Tongue (tissue), 2 donors: Measurements from ENCODE around the gene ZDHHC9. TPM values are rescaled to one million over a fixed set of nuclear protein-coding genes. Genes with fewer than 3 reads are reported as not detected.
"Not testable (repeated sequence)": the region's sequence is repeated elsewhere in the genome, so short reads cannot be mapped to it uniquely, and the experiment has no call there.

Source experiments
- DNase-seq: peaks from one replicate; pipeline ENCODE4 v3.0.0-alpha.2; 2015
- total RNA-seq: library from RNA; depleted of rRNA; stranded (reverse); fragments of >200 nt; gene quantifications from one replicate; pipeline ENCODE4 v1.2.3, GENCODE V29; 2014

Gene ZDHHC9
- total RNA-seq = 15.0 TPM

DNA sequence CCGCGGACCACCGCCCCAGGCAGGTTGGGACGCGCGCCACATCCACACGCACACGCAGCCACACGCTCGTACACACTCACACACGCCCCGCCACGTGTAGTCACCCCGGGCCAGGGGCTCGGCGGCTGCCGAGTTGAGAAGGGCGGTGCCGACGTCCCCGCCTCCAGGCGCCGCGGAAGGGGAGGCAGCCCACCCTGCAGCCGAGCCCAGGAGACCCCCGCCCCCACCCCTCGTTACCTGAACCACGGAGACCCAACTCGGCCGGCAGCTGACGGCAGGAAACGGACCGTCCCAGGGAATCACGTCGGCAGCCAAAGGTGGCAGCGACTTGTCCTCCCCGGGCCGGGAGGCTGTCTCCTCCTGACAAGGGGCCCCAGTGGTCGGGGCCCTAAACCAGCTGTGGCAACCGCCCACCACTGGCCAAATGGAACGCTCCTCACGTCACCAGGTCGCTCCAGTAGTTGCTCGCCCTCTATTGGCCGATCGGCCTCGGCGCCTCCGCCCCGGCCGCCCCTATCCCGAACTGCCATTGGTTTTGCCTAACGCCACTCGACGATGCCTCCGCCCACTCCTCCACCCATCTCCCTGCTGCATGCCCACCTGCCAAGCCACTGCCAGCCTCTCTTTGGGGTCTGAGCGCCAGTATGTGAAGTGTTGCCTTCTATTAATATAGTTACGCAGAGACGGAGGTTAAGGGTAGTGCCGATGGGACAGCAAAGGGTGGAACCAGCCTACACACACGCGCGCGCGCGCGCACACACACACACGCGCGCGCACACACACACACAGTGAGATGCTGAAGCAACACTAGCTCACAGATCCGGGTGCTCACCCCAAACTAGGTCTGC, at the start of gene ZDHHC9:
ZDHHC9 (minus strand) TSS at position 428 of the 848 bp plus-strand sequence. CDS start 1,941 bp downstream, outside the sequence.
- peak; percentile 94 for DNase-seq

DNA sequence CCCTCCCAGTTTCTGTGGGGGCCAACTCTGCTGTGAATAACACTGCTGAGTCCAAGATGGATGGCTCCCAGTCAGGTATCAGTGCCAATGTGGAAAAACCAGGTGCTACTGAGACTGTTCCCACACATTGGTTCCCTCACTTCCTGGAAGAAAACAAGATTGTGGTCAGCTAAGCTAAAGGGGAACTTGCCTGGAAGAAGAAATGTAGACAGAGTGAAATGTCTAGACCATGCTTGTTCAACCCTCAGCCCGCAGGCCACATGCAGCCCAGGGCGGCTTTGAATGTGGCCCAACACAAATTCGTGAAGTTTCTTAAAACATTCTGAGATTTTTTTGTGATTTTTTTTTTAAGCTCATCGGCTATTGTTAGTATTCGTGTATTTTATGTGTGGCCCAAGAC, 33.7 kb upstream of the ZDHHC9 start:
- no peak for DNase-seq

DNA sequence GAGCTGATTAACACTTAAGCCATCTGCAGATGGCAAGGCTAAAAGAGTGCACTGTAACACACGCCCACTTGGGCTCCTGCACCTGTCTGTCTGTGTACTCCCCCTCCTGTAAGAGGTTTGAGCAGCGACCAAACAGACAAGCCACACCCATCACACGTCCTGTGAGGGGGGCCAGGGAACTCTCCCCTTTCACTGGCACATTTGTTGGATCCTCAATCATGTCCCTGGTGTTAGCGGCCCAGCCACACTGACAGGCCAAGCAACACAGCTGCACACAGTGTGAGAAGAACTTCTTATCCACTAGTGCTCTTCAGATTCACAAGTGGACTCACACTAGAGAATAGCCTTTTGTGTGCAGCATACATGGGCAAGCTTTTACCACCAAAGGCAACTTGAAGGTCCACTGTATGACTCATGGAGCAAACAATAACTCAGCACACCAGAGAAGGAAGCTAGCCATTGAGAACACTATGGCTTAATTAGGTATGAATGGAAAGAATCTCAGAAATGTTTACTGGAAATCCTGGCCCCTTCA, 33.2 kb upstream of the ZDHHC9 start:
- peak; percentile 54 for DNase-seq

DNA sequence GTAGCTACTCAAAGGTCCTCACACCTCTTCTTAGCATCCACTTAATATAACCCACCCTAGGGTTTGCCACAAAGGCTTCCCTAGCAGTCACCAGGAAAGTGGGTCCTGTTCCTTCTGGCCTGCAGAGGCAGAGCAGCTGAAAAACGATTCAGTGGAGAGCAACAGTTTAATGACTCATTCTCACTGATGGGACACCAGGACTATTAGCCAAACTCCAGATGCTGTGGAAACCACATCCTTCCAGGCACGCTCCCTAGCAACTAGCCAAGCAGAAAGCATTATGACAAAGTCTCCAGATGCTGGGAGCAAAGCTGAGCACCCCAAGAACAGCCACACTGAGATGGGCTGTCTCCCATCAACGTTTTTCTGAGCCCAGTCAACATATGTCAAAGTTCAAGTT, 32.0 kb upstream of the ZDHHC9 start:
- no peak for DNase-seq

DNA sequence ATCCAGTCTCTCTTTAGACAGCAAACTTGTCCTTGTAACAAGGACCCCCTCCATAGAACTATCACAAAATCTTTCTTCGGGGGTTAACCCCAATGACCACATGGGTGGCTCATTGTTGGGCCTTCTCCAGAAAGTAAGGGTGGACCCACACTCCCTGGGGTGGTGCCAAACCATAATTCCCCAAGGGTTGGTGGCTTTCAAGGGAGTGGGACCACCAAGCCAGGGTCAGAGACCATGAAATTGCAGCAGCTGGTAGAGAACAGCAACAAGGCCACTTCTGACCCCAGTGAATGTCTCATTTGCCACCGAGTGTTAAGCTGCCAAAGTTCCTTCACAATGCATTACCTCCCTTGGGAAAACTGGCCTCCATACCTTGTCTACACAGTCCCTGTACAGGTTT, 28.8 kb upstream of the ZDHHC9 start:
- DNase-seq = no peak

DNA sequence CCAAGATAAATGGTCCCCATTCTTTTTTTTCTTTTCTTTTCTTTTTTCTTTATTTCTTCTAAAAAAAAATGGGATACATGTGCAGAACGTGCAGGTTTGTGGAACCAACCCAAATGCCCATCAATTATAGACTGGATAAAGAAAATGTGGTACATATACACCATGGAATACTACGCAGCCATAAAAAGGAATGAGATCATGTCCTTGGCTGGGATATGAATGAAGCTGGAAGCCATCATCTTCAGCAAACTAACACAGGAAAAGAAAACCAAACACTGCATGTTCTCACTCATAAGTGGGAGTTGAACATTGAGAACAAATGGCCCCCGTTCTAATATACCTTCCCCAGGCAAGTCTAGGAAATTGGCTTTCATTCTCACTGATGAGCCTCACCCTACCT, 22.6 kb upstream of the ZDHHC9 start:
- DNase-seq = not testable (repeated sequence)

DNA sequence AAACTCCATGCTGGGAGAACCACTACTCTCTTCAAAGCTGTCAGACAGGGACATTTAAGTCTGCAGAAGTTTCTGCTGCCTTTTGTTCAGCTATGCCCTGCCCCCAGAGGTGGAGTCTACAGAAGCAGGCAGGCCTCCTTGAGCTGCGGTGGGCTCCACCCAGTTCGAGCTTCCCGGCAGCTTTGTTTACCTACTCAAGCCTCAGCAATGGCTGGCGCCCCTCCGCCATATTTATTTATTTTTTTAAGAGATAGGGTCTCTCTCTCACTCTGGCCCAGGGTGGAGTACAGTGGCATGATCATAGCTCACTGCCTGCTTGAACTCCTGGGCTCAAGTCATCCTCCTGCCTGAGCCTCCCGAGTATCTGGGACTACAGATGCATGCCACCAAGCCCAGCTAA, 15.4 kb upstream of the ZDHHC9 start:
- DNase-seq = not testable (repeated sequence)

DNA sequence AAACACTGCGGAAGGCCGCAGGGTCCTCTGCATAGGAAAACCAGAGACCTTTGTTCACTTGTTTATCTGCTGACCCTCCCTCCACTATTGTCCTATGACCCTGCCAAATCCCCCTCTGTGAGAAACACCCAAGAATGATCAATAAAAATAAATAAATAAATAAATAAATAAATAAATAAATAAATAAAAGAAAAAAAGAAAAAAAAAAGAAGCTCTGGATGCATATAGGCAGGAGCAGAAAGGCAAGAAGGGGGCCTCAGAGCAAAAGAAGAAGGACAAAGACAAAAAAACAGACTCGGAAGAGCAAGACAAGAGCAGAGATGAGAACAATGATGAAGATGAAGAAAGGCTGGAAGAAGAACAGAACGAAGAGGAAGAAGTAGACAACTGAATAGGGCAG, 8.1 kb upstream of the ZDHHC9 start:
- DNase-seq = not testable (repeated sequence)

DNA sequence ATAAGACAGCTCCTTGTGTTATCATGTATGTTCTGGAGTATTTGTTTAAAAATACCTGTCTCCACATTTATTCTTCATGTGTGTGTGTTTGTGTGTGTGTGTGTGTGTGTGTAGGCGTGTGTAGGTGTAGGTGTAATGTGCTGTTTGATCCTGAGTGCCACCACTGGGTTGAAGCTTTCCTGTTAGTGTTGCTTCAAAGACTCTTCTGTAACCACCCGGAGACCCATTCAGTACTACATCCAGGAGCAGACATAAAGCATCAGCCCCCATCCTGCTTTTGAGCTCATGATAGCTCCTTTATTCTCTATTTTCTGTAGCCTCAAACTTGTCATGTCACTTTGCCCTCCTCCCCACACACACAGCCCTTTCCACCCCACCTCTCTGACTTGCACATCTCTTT, 3.0 kb upstream of the ZDHHC9 start:
- no peak for DNase-seq

DNA sequence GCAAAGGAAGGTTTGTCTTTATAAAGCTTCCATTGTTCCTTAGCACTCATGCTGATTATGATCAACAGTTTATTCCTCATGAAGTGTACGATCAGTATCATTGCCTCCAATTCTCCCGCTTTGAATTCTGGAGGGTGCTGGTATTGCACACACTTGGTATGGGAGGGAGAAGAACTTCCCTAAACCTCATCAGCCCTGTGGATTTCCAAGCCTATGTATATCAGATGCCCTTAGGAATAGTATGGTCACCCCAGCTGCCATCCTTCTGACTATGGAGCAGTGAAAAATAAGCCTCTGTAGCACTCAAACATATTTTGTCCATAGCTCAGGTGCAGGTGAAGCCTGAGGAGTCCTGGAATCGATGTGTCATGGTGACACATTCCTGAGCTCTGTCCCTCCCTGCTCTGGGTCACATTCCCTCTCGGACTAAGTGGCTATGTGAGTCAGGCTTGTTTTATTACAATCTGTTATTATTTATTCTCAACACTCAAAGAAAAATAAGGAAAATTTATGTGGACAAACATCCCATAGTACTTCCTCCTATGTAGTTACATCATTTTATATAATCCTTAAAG, 2.0 kb upstream of the ZDHHC9 start:
- no peak for DNase-seq

DNA sequence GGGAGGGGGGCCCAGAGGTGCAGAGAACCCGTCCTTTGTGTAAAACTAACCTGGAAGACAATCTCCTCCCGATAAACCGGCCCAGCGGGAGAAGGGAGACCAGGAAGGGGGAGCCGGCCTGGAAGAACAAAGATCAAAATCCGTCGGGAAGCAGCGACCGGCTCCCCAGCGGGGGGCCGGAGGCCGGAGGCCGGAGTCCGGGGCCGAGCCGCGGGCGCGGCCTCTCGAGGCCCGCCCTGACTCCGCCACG, 552 bp downstream of the ZDHHC9 start:
- DNase-seq = peak; percentile 13

DNA sequence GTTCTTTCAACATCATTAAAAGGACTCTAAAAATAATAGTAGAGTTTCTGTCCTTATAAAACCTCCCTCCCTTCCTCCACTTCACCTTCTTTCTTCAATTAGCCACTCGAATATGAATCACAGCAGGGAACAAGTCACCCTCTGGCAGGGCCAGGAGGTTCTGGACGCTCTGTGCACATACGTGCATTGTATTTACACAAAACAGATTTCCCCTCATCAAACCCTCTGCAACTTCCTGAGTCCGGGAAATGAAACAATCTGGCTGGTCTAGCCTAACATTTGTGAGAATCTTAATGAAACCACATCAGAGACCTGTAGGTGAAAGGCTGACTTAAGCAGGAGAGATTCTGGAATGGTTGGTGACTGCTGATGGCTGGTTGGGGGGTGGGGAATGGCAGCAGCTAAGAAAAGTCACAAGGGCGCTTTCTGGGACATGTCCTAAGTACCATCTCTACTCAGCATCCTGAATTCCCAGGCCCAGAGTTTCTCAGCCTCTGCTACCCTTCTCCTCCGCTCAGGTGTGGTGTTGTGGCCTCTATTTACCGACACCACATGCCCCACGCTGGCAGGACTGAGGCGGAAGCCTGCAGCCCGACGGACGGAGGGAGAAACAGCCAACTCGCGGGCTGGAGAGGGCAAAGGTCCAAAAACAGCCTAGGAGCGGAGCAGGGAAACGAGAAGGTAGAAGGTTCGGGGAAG, 1.0 kb downstream of the ZDHHC9 start:
- peak; percentile 24 for DNase-seq

DNA sequence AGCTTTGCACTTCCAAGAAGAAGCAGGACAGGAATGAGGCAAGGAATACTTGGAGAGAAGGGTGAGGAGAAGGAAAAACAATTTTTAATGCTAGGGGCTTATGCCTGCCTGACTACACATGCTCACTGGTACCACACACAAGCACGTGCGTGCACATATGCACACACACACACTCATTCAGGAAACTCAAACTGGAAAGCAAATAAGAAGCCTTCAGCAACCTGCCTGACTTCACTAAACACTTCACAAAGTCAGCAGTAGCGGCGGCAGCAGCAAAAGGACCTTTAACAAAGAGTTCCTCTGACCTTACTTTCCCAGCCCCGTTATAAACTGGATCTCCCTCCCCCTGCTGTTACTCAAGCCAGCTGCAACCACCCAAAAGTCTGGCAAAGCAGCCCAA, 3.3 kb downstream of the ZDHHC9 start:
- DNase-seq = peak; percentile 15

DNA sequence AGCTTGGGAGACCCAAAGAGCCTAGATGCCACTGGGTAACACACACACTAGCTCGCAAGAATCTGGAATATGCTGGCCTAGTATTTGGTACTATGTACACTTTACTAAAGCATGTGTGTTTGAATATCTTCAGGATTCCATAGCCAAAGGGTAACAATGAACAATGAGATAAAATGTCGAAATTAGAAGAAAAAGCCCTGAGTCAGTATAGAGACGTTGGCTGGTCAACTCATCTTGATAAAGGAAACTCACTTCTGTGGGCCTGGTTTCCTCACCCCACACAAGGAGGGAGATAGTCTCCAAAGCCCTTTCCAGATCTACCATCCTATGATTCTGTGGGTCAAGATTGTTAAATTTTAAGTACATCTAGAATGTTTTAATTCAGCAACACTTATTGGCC, 6.9 kb downstream of the ZDHHC9 start:
- DNase-seq = no peak

DNA sequence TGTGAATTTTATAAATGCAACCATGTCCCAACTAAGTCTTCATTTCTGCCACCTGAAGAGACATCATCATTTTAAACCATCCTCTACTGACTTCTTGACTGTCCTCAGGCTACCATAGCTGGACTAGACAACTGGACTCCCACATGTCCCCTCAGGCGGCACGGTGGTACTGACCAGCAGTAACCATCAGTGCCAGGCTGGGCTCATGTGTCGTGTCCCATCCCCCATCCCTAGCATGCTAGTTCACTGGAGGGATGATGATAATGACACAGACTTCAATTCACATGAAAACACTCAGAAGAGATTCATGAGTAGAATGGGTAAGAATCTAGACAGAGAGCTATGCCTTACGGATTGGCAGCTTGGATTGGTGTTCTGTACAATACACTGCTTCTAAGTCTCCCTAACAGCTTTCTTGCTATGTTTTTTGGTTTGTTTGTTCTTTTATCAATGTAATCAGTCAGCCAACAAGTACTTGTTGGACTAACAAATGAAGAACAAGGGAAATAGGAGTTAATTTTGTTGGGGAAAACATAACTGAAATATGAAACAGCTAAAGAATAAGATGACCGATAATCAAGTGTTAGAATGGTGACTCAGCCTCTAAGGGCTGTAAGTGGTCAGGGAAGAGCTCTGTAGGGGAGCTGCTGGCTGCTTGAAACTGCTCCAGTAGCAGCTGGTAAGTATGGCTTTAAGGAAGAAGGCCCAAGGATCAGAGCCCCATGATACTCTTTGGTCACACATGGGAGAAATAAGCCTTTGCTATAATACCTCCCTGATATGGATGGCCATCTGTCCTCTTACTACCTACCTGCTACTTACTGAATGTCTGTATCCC, 10.3 kb downstream of the ZDHHC9 start:
- DNase-seq = no peak

DNA sequence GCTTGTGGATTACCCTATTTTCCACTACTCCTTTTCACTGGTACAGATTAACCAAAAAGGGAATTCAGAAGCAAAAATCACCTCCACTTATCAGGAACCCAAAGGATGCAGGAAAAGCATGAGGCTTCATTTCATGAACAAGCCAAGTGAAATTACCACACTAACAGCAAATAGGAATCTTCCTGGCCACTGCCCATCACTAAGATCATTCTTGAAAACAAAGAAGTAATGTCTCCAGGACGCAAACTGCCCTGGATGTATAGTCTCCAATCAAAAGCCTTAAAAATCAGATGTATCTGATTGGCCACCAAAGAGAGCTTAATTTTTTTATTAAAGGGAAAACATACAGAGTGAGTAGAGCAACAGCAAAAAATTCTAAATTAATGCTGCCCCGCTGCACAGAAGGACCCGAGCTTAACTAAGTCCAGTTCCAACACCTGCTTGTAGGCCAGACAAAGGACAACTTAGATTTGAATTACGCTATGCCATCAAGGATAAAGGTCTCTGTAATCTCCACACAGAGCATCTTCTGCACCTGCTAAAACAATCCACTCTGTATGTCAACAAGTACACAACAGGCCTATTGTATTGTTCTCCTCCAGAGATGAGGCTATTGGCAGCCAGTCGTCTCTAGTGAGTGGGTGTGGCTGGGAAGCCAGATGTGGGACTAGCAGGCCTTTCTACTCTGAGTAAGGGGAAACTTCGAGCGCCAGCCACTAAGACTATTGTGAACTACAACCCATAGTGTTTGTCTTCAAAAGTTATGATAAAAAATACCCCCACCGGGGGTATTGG, 12.4 kb downstream of the ZDHHC9 start:
- peak; percentile 76 for DNase-seq

DNA sequence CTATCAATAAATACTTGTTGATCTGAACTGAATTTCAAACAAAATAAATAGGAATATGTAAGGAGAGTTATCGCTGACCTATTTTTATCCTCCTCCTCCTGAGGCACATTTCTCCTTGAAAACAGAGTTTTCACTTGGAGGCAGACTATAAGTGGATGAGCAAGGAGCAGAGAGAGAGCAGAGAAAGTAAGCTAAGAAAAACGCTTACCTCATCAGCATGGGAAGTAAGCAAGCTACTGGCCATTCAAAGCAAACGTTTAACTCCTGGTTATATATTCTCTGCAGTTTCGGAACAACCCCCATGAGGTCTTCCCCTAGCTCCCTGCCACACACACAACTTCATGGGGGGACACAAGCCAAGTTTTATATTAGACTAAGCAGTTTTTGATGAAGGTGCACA, 13.2 kb downstream of the ZDHHC9 start:
- DNase-seq = no peak

DNA sequence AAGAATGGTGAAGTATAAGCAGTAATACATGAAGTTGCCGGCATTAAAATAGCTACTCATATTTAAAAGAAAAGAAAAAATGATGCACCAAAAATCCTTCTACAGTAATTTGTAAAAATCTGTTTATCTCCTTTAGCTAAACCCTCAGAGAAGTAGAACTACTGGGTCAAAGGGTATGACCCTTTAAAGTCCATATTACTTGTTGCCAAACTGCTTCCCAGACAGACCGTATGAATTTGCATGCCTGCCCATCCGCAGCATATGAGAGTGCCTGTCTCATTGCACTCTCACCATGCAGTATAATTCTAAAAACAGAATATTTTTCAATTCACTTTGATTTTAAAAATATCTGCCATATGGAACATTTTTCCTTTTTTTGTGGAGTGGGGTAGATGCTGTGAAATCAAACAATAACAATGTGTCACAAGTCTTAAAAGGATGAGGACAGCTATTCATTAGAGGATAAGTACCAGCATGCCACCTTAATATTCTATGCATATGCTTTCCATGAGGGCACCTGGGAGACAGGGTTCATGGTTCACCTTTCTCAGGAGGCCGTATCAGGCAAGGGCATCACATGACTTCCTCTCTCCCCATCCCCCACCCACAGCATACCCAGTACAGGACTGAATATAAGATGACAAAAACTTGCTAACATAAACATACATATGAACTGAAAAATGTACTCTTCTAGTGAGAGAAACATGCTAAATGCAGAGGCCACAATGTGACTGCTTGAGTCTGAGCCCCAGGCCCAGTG, 17.8 kb downstream of the ZDHHC9 start:
- DNase-seq = no peak

DNA sequence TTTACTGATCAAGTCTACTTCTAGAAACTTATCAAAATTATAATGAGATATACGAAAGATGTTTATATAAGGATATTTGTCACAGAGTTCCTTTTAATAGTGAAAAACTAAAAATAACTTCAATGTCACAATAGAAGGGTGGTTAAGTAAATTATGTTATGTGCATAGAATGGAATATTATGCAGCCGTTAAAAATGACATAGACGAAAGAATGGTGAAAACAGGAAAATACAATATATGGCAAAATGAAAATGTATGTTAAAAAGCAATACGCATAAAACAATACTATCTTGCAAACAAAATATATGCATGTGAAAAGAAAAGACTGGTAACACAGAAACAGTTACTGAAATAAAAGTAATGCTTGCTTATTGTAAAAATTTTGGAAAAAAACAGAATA, 19.1 kb downstream of the ZDHHC9 start:
- DNase-seq = no peak

DNA sequence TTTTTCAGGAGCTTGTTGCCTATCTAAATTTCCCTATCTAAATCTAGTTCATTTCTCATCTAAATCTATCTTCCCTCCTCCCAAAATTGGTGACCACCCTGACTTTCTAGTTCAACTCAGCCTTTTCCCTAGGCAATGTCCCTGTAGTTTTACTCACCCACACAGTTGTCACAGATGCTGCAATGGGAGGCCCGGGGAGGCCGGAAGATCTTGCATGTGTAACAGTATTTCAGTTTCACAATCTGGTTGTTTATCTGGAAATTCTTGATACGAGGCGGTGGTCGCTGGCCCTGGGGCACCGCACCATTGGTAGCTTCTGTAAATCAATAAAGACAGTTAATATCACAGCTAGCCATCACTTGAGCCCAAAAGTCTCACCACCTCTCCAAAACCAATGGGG, 20.2 kb downstream of the ZDHHC9 start:
- DNase-seq = no peak

DNA sequence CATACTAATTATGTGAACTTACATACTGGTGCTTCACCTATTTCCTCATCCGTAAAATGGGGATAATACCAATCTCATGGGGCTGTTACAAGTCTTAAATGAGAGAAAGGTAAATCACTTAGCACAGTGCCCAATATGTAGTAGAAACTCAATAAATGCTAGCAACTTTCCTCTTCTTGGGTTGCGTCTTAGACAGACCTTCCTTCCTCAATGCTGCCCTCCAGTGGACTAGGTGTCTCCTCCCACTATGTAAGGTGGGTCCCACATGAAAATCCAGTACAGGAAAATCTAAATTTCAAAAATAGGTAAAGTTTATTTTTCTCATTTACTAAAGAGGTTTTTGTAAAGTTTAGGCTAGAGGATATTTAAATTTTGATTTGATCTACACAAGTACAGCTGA, 20.6 kb downstream of the ZDHHC9 start:
- DNase-seq = peak; percentile 44
